NCI-H460 (cell line): ENCODE measurements around the gene LHFPL5. TPM values are rescaled to one million over a fixed set of nuclear protein-coding genes. Genes with fewer than 3 reads are reported as not detected.
A peak's percentile ranks its signal among the peaks of the same experiment; 100 is the strongest.

Experiments used
- DNase-seq: peaks from one replicate; pipeline ENCODE4 v3.0.0-alpha.2; 2016; ENCODE audit warnings: low read depth; ENCODE audit errors: extremely low read depth
- polyA plus RNA-seq: library from polyadenylated mRNA; depleted of rRNA; stranded (reverse); fragments of >200 nt; gene quantifications from 2 replicates; pipeline ENCODE4 v1.2.3, GENCODE V29; 2014; cell fraction: nucleus; rRNA removed
- total RNA-seq: library from RNA; depleted of rRNA; stranded (reverse); fragments of >200 nt; shearing (Covaris generic); gene quantifications from 2 replicates; pipeline ENCODE4 v1.2.3, GENCODE V29; 2014; rRNA removed

The LHFPL5 gene
- not detected in 2 replicates for total RNA-seq
- not detected in 2 replicates for polyA plus RNA-seq

DNA sequence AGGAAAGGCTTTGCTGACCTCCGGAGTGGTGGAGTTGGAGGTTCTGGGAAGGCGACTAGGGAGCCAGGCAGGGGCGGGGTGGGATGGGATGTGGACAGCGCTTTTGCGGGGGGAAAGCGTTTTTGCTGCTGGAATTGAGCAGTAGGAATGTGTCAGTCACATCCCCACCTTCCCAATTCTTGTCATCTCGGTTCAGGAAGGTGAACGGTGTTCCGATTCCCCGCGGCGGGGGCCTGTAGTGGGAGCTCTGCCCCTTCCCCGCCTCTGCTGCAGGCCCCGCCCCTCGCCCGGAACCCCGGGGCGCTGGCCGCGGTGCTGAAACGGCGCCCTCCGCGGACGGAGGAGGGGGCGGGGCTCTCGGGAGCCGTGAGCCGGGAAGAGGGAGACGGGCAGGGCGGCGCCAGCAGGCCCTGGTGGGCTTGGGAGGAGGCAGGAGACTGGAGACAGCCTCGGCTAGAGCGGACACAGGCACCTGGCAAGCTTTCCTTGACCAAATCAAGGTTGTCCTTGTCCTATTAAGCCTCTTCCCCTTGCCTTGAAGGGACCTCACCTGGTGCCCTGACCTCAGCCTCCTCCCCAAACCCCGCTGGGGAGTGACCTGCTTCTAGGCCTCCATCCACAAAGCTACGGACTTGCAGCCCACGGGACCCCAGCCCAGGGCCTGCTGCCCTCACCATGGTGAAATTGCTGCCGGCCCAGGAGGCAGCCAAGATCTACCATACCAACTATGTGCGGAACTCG is at the start of gene LHFPL5:
LHFPL5 (plus strand) TSS at position 357 of the 741 bp plus-strand sequence; CDS start at position 676, 319 bp downstream.
- DNase-seq = no peak

DNA sequence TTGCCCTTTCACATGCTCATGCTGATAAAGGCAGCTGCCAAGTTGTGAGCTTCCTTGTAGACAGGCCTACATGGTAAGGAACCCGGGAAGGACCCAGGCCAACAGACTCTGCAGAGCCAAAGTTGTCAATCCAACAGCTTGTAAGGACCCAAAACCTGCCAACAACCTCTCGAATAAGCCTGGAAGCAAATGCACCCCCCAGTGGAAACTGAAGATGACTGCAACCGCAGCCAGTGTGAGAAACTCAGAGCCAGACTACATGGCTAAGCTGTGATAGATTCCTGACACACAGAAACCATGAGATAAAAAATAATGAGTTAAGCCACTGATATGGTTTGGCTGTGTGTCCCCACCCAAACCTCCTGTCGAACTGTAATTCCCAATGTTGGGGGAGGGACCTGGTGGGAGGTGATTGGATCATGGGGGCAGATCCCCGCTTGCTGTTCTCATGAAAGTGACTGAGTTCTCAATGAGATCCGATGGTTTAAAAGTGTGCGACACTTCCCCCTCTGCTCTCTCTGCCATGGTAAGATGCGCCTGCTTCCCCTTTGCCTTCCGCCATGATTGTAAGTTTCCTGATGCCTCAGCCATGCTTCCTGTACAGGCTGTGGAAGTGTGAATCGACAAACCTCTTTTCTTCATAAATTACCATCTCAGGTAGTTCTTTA is 47.6 kb upstream of the LHFPL5 start:
- peak; percentile 26 for DNase-seq

DNA sequence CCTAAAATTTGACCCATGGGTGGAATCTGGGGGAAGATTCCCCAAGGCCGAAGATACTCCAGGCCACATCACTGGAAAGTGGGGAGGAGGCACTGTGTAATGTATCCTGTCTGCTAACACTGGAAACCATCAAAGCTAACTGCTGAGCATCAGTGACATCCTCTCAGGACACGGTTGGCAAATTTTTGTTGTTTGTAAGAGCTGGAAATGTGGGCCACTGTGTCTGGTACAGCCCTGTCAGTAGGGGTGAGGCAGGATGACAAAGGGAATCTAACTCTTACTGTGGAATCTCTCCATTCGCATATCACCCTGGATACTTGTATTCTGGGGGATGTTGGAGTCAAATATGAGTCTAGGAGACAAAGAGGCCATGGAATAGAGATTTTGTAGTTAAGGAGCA is 45.7 kb upstream of the LHFPL5 start:
- DNase-seq = no peak

DNA sequence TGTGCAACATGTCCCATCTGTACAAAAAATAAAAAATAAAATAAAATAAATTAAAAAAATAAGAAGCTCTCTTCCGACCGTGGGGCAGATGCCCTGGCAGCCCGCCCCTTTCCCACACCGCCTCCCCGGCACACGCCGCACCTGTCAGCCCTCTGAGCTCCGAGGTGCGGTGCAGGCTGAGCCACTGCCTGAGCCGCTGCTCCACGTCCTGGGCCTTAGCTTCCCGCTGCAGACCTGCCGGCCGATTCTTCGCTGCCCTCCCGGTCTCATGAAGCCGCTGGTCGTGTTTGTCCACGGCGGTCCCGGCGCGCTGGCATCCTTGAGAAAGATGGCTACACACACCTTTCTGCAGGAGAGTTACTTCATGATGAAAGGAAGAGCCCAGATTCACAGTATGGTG is 39.4 kb upstream of the LHFPL5 start:
- no peak for DNase-seq

DNA sequence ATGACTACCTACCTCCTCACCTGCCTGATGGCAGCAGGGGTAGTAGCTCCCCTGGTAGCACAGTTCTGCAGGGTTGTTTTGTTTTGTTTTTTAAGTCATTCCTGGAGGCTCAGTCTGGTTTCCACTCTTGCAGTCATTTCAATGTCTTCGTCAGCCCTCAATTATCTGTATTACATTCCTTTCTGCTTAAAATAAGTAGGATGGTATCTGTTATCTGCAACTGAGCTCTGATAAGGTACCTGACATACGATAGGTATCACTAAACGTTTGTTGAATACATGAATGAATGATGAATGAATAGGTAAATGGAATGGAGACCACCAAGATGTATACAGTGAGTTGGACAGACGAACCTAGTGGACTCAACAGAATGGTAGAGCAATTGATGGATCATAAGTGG is 35.9 kb upstream of the LHFPL5 start:
- DNase-seq = no peak

DNA sequence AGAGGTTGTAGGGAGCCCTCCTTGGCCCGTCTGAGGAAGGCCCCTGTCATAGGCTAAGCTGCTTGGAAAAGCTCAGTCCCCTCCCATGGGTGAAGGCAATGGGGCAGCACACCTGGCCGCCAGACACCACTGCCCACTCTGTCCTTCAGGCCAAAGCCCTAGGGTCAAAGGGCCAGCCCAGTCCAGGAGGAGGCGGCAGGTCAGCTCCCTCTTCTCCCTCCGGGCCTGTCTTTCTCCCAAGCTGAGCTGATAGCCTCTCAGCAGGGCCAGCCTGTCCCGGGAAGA is 33.9 kb upstream of the LHFPL5 start:
- DNase-seq = no peak

DNA sequence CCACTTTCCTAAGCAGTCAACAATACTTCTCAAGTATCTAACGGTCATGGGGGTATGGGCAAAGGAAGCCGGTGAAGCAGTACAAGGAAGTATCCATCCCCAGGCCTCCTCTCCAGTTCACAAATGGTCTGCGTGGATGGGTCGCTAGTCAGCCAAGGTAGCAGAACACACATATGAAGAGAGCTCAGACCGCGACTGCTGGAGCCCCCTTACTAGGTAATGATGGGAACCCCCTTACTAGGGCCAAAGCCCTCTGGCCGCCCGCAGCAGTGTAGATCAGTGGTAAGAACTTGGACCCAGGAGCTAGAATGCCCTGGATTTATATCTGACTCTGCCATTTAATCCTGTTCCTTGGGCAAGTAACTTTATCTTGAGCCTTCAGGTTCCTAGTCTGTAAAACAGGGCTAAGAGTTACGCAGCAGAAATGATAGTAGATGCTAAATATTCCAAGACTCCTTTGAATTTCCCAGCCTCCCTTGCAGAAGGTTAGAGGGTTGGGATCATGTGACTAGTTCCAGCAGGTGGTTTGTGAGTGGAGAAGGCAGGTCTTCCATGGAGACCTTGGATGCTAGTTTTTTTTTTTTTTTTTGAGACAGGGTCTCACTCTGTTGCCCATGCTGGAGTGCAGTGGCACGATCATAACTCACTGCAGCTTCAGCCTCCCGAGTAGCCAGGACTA is 30.9 kb upstream of the LHFPL5 start:
- DNase-seq = no peak

DNA sequence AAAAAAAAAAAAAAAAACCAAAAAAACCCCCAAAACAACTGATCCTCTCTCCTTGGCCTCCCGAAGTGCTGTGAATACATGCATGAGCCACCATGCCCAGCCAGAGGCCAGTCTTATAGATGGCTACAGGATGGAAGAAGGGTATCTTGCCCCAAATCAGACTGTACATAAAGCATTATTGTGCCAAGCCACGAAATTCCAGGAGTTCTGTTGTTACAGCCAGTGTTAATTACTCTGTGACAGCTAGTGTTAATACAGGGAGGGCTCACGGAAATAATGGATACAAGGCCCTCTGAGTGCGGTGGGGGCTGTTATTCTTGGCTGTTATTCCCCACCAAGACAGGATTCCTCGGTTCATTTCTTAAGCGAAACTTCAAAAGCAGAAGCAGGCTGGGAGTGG is 30.1 kb upstream of the LHFPL5 start:
- DNase-seq = no peak

DNA sequence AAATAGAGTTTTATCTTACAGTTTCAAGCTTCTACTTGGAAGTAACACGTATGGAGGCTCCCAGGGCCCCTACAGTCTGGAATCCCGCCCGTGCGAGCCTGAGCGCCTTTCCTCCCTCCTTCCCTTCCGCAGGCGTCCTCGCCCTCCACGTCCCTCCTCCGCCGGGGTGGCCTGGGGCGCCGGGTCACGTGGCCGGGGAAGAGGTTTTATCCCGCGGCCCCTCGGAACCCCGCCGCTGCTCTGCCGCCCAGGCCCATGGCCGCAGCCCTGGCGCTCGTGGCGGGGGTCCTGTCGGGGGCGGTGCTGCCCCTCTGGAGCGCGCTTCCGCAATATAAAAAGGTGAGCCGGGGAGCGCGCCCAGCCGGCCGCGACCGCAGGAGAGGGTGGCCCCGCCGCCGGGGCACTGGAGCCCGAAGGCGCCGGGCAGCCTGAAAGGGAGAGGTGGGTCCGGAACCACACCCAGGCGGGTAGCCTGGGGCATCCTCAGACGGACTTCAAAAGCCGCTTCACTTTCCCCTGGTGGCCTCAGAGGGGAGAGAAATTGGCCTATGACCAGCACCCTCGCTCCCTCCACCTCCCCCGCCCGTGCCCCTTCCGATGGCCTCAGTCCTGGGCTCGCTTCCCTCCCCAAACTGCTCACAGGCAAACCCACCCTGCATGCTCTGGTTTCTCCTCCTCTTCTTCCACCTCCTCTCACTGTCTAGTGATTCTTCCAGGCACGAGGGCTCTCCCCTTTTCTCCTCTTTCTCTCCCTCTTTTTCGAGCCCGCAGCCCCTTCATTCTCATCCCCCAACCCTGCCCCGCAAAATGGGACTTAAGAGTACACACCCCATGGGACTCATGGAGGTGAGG is 28.6 kb upstream of the LHFPL5 start, which contains the start of gene CLPSL2:
CLPSL2 (plus strand) TSS at position 235 of the 852 bp plus-strand sequence; CDS start at position 256, 21 bp downstream.
- no peak for DNase-seq

DNA sequence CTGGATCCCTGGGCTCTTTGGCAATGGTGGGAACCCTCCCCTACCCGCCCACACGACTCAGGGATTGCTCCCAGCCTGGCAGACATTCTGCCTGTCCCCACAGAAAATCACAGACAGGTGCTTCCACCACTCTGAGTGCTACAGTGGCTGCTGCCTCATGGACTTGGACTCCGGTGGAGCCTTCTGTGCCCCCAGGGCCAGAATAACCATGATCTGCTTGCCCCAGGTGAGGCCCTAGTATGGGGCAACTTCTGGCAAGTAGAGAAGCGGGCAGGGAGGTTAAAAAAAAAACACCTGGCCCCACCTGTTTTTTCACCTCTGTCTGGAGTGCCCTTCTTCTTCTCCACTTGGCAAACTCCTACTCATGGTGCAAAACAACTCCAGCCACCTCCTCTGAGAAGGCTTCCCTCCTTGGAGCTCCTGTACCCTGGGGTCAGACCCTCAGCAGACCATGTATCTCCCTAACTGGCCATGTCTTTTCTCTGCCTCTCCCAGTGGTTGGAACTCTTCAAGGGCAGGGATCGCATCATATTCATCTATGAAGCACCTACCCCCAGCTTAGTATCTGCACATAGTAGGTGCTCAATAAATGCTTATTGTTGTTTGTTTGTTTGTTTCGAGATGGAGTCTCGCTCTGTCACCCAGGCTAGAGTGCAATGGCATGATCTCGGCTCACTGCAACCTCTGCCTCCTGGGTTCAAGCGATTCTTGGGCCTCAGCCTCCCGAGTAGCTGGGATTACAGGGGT is 27.6 kb upstream of the LHFPL5 start:
- no peak for DNase-seq

DNA sequence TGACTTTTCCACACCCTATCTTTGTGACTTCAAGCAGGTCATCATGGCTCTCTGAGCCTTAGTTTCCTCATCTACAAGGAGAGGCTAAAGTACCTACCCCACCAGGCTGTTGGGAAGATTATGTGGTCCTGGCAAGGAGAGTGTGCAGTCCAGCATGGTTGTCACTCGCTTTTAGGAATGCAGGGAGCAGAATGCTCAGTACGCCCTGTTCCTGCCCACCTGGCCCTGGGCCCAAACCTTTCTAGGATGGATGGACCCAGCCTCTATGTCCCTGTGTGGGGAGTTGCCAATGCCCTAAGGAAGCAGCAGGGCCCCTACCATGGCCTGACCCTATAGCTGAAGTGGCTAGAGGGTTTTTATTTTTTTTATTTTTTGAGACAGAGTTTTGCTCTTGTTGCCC is 26.7 kb upstream of the LHFPL5 start:
- DNase-seq = no peak

DNA sequence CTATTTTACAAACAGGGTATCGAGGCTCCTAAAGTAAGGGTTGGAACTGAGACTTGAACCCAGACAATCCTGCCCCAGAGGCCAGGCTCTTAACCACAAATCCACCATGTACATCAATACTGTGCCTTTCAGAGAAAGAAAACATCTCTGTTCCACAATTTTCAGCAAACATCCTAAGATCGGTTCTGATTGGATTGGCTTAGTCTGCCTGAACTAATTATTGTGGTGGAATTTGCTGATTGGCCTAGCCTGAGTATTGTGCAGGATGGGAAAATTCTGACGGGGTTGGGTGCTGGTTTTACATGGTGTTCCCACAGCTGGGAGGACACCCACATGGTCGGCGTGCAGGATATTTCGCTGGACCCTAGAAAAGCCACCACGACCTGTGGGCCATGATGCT is 24.4 kb upstream of the LHFPL5 start, which contains the start of gene CLPSL1:
CLPSL1 (plus strand) TSS at position 301 of the 400 bp plus-strand sequence; CDS start at position 393, 92 bp downstream.
- no peak for DNase-seq

DNA sequence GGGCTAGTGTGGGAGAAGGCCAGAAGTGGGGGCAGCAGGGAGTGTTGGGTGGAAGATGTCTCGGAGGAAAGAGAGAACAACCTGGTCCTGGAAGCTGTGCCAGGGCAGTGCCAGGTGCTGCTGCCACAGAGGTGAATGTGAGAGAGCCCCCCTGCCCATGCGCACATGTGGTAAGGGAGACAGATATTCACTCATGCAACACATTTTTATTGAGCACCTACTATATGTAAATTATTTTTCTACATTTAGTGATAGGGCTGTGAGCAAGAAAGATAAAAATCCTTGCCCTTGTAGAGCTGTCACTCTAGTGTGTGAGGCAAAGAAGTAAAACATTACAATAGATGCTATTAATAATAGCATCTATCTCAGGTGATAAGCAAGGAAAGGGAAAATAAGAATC is 23.9 kb upstream of the LHFPL5 start:
- DNase-seq = no peak

DNA sequence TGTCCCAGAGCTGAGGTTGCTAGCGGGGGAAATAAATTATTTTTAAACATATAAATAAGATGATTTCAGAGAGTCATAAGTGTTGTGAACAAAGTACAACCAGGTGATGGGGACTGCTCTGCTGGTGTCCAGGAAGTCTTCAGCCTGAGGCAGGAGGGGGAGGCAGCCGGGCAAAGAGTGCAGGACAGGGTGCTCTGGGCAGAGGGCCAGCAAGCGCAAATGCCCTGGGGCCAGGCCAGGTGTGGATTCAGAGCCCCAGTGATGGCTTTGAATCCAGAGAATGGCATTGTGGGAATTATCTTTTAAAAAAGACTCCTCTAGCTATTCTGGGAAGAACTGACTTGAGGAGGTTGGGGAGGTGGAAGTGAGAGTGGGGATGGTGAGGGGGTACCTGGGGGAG is 22.7 kb upstream of the LHFPL5 start:
- no peak for DNase-seq

DNA sequence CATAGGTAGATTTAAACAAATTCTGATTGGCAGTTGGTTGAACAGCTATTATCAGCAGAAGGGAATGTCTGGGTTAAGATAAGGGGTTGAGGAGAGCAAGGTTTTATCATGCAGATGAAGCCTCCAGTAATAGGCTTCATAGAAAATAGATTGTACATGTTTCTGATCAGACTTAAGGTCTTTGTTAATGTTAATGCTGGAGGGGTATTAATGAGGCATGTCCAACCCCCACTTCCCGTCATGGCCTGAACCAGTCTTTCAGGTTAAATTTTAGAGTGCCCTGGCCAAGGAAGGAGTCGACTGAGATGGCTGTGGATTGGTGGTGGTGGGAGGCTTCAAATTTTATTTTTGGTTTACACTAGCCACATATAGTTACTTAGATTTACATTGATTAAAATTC is 21.0 kb upstream of the LHFPL5 start:
- no peak for DNase-seq

DNA sequence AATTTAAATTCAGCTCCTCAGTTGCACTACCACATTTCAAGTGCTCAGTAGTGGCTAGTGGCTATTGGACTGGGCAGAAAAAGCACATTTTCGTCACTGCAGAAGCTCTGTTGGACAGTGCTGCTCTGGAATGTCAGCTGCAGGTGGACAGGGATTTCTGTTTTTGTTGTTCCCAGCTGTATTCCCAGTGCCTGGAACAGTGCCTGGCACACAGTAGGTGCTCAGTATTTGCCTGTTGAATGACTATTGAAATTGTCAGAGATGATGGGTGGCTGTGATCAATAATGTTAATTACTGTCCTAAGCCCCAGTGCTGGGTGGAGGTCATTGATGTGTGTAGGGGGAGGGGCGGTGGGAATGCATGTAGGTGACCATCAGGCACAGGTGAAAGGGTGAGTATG is 18.9 kb upstream of the LHFPL5 start:
- DNase-seq = no peak

DNA sequence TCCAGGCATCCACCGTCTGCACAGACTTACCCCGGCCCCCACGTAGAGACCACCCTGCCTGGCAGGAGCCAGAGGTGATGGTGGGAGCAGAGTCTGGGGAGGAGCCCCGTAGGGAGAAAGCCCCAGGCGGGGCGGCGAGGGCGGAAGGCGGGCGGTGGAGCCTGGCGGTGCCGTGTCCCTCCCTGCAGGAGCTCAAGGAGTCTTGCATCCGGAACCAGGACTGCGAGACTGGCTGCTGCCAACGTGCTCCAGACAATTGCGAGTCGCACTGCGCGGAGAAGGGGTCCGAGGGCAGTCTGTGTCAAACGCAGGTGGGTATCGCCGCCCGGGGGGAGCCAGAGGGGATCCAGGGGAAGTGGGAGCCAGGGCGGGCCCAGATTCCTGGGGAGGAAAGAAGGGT is 18.3 kb upstream of the LHFPL5 start:
- no peak for DNase-seq

DNA sequence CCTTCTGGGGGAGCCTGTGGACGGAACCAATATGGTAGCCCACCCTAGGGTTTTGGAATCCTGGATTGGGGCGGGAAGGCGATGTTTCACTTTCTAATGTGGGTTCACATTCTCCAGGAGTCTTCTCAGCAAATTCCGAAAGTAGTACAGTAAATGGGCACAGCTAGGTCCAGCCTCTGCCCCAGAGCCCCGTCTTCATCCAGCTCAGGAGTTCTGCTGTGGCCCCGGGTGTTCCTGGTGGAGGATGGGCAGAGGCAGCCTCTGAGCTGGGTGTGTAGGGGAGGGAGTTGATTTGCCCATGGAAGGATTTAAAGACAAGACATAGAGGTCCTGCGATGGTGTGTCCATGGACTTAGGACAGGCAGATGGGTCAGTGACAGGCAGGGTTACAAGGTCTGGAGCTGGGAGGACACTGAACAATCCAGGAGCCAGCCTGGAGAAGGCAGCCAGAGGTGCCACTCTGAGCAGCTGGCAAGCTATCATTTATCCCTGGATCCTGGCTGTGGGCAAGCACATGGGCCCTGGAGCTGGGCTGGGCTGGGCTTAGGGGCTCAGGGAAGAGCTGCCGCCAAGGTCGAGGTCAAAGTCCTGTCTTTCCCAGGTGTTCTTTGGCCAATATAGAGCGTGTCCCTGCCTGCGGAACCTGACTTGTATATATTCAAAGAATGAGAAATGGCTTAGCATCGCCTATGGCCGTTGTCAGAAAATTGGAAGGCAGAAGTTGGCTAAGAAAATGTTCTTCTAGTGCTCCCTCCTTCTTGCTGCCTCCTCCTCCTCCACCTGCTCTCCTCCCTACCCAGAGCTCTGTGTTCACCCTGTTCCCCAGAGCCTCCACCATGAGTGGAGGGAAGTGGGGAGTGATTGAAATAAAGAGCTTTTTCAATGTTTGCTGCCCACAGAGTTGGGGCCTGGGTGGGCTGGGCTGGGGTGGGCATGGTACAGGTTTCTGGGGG is 17.6 kb upstream of the LHFPL5 start:
- no peak for DNase-seq

DNA sequence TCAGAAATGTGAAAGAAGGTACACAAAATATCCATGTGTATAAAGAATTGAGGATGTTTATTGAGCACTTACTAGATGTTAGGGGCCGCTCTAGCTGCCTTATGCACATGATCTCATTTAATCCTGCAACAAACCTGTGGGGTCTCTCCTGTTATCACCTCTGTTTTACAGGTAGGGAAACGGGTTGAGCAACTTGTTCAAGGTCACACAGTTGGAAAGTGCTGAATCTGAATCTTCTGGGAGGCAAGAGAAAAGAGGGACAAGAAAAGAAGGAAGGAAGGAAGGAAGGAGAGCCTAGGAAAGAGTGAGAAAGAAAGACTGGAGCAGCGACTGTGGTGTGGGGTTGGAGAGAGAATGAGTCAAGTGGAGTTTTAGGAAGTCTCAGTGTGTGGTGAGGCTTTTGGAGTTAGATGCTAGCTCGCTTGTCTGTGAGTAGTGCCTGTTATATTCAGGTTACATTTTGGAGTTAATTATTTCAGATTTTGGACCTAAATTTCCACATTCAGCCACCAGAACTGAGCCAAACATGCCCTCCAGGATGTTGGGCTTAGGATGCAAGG is 16.6 kb upstream of the LHFPL5 start:
- DNase-seq = no peak
